H9 (cell line): ENCODE data around the gene GNA12. TPM values are rescaled to one million over a fixed set of nuclear protein-coding genes. Genes with fewer than 3 reads are reported as not detected.

ENCODE experiments used
- DNase-seq: peaks from one replicate; pipeline ENCODE4 v3.0.0-alpha.2; 2017
- H2AFZ ChIP-seq: one replicate; pipeline ENCODE4 v1.6.1; 2013; ENCODE audit warnings: mild to moderate bottlenecking, low read length, control low read depth, moderate library complexity
- H2AK5ac ChIP-seq: 2 replicates; pipeline ENCODE4 v1.6.1; 2013; ENCODE audit warnings: low read length, control low read depth, mixed read lengths; ENCODE audit not compliant: insufficient read length
- H2BK120ac ChIP-seq: one replicate; pipeline ENCODE4 v1.6.1; 2013; ENCODE audit warnings: low read depth, mild to moderate bottlenecking, low read length, control low read depth, inconsistent platforms; ENCODE audit not compliant: poor library complexity, severe bottlenecking
- H2BK12ac ChIP-seq: 2 replicates; pipeline ENCODE4 v1.6.1; 2013; ENCODE audit warnings: low read length, control low read depth, mixed read lengths, low read depth; ENCODE audit not compliant: insufficient read length
- H2BK15ac ChIP-seq: 2 replicates; pipeline ENCODE4 v1.6.1; 2013; ENCODE audit warnings: low read depth, low read length, control low read depth
- H2BK20ac ChIP-seq: one replicate; pipeline ENCODE4 v1.6.1; 2013; ENCODE audit warnings: low read depth, mild to moderate bottlenecking, low read length, control low read depth, inconsistent platforms; ENCODE audit not compliant: poor library complexity, severe bottlenecking
- H2BK5ac ChIP-seq: 2 replicates; pipeline ENCODE4 v1.6.1; 2013; ENCODE audit warnings: low read length, control low read depth, mixed read lengths; ENCODE audit not compliant: insufficient read length
- H3K14ac ChIP-seq: 2 replicates; pipeline ENCODE4 v1.6.1; 2013; ENCODE audit warnings: low read length, control low read depth; ENCODE audit not compliant: insufficient read depth
- H3K18ac ChIP-seq: 2 replicates; pipeline ENCODE4 v1.6.1; 2013; ENCODE audit warnings: low read depth, mild to moderate bottlenecking, mixed read lengths, low read length, control low read depth; ENCODE audit not compliant: insufficient read length
- H3K23ac ChIP-seq: 2 replicates; pipeline ENCODE4 v1.6.1; 2013; ENCODE audit warnings: low read length, control low read depth, mixed read lengths, low read depth; ENCODE audit not compliant: insufficient read length
- H3K23me2 ChIP-seq: 2 replicates; pipeline ENCODE4 v1.6.1; 2013; ENCODE audit warnings: low read depth, mild to moderate bottlenecking, mixed read lengths, low read length, control low read depth; ENCODE audit not compliant: insufficient read length, poor library complexity, severe bottlenecking
- H3K27ac ChIP-seq: 2 replicates; pipeline ENCODE4 v1.5.1; 2013; ENCODE audit warnings: low read length, control low read depth, mixed read lengths, low read depth; ENCODE audit not compliant: insufficient read length
- H3K27me3 ChIP-seq: 2 replicates; pipeline ENCODE4 v1.6.1; 2013; ENCODE audit warnings: low read length, control low read depth, inconsistent platforms; ENCODE audit not compliant: insufficient read depth
- H3K4ac ChIP-seq: 2 replicates; pipeline ENCODE4 v1.6.1; 2013; ENCODE audit warnings: low read depth, mild to moderate bottlenecking, control low read depth, inconsistent platforms, low read length, moderate library complexity
- H3K4me1 ChIP-seq: 2 replicates; pipeline ENCODE4 v1.6.1; 2013; ENCODE audit warnings: low read length, control low read depth, inconsistent platforms; ENCODE audit not compliant: insufficient read depth
- H3K4me2 ChIP-seq: 2 replicates; pipeline ENCODE4 v1.6.1; 2013; ENCODE audit warnings: low read length, control low read depth, mixed read lengths; ENCODE audit not compliant: insufficient read length, insufficient read depth
- H3K56ac ChIP-seq: 2 replicates; pipeline ENCODE4 v1.6.1; 2013; ENCODE audit warnings: low read depth, mild to moderate bottlenecking, mixed read lengths, low read length, control low read depth; ENCODE audit not compliant: insufficient read length
- H3K79me1 ChIP-seq: 2 replicates; pipeline ENCODE4 v1.6.1; 2013; ENCODE audit warnings: low read depth, mild to moderate bottlenecking, moderate library complexity, low read length, control low read depth, inconsistent platforms; ENCODE audit not compliant: insufficient read depth, poor library complexity, severe bottlenecking
- H3K79me2 ChIP-seq: 2 replicates; pipeline ENCODE4 v1.6.1; 2013; ENCODE audit warnings: low read length, control low read depth, inconsistent platforms; ENCODE audit not compliant: insufficient read depth
- H3K9ac ChIP-seq: 2 replicates; pipeline ENCODE4 v1.6.1; 2013; ENCODE audit warnings: low read length, control low read depth, mixed read lengths; ENCODE audit not compliant: insufficient read length; ENCODE audit errors: extremely low read depth
- H3K9me3 ChIP-seq: one replicate; pipeline ENCODE4 v1.6.1; 2013; ENCODE audit warnings: low read depth, low read length, inconsistent platforms; ENCODE audit not compliant: control insufficient read depth
- H3T11ph ChIP-seq: one replicate; pipeline ENCODE4 v1.6.1; 2013; ENCODE audit warnings: mild to moderate bottlenecking, low read length, control low read depth, inconsistent platforms
- H4K20me1 ChIP-seq: one replicate; pipeline ENCODE4 v1.6.1; 2013; ENCODE audit not compliant: control insufficient read depth, insufficient read length, insufficient read depth
- H4K5ac ChIP-seq: 2 replicates; pipeline ENCODE4 v1.6.1; 2013; ENCODE audit warnings: low read depth, mild to moderate bottlenecking, mixed read lengths, low read length, control low read depth; ENCODE audit not compliant: insufficient read length
- H4K8ac ChIP-seq: replicated peaks from 2 replicates; pipeline ENCODE4 v1.6.1; 2013; ENCODE audit warnings: low read length, control low read depth, mixed read lengths, low read depth; ENCODE audit not compliant: insufficient read length
- H4K91ac ChIP-seq: 2 replicates; pipeline ENCODE4 v1.6.1; 2013; ENCODE audit warnings: low read depth, mild to moderate bottlenecking, moderate library complexity, mixed read lengths, low read length, control low read depth; ENCODE audit not compliant: insufficient read length
- H3K27ac Mint-ChIP-seq, 3 experiments: 2 replicates in 2 of 3; 3 replicates in 1 of 3; pipeline ENCODE4 v1.8.0; 2020 to 2021; ENCODE audit warnings: mixed read lengths in 3 of 3, mild to moderate bottlenecking in 1 of 3, moderate library complexity in 1 of 3
- H3K27me3 Mint-ChIP-seq: 2 replicates; pipeline ENCODE4 v1.8.0; 2021; ENCODE audit warnings: low read depth, mild to moderate bottlenecking, moderate library complexity, mixed read lengths
- H3K36me3 Mint-ChIP-seq, 3 experiments: 2 replicates in 2 of 3; 3 replicates in 1 of 3; pipeline ENCODE4 v1.8.0; 2020 to 2021; ENCODE audit warnings: low read depth in 3 of 3, mixed read lengths in 3 of 3; ENCODE audit not compliant: insufficient read depth in 1 of 3
- H3K4me1 Mint-ChIP-seq, 2 experiments: 2 replicates each; pipeline ENCODE4 v1.8.0; 2020; ENCODE audit warnings: mixed read lengths in 2 of 2
- H3K4me3 Mint-ChIP-seq, 2 experiments: 2 replicates in 1 of 2; 3 replicates in 1 of 2; pipeline ENCODE4 v1.8.0; 2020 to 2021; ENCODE audit warnings: mild to moderate bottlenecking in 2 of 2, mixed read lengths in 2 of 2, moderate library complexity in 1 of 2
- H3K9me3 Mint-ChIP-seq, 2 experiments: 2 replicates in 1 of 2; 3 replicates in 1 of 2; pipeline ENCODE4 v1.8.0; 2020; ENCODE audit warnings: mild to moderate bottlenecking in 2 of 2, mixed read lengths in 2 of 2, moderate library complexity in 1 of 2
- WGBS: extraction: QIAGEN DNeasy Blood & Tissue Kit; methylation state at CpG from one replicate; pipeline ENCODE4 v1.1.7; 2013; ENCODE audit warnings: missing lambda C conversion rate, low lambda C conversion rate, mixed read lengths; ENCODE audit not compliant: insufficient read length; ENCODE audit errors: extremely low coverage; 5-methylcytosine and 5-hydroxymethylcytosine counted together
- total RNA-seq: library from RNA; stranded (reverse); gene quantifications from 2 replicates; pipeline ENCODE4 v1.2.1, GENCODE V29; 2021
- TF ChIP-seq, protein P1 (sequence below): fragments of 200-600 bp; sonication (generic); conservative IDR thresholded peaks from 3 replicates; pipeline ENCODE4 v1.8.0; 2021; ENCODE audit warnings: antibody characterized with exemption, mild to moderate bottlenecking

Gene GNA12
- total RNA-seq, 1 experiment from 2014 or later = 60.2 TPM

DNA sequence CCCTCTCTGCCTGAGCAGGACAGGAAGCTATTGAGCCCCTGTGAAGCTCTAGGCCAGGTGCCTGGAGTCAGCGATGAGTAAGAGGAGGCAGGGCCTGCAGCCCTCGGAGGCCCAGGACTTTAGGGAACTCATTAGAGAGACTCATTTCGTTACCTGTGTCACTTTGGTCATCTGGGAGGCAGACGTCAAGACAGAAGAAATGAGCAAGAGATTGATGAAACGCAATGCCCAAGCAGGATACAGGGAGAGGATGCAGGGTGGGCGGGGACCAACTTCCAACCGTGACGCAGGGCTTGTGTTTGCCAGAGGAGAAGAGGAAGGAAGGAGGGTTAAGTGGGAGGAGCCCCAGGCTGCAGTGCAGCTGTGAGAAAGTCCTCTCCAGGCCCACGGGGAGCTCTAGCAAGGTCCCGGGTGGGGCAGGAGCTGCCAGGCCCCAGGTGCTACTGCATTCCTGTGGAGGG lies 26.4 kb upstream of the GNA12 start:
- peak; percentile 85 for DNase-seq
- Histone ChIP-seq H3K79me1 (no peaks in the 10 kb centered on the region), H3K4me1 (peaks cover 4% of the 10 kb centered on the region; the same call in 1 of the 2 replicates), H3K23me2 (no peaks in the 10 kb centered on the region), H3K18ac (no peak overlapping the region), H3K4ac (no peak overlapping the region), H3K9ac (no peak overlapping the region), H4K91ac (no peak overlapping the region), H3K23ac (no peak overlapping the region), H2BK12ac (no peak overlapping the region), H2AFZ (no peak overlapping the region), H2BK15ac (no peak overlapping the region), H3K79me2 (no peaks in the 10 kb centered on the region), H4K20me1 (no peaks in the 10 kb centered on the region), H3K56ac (no peak overlapping the region), H2BK20ac (no peak overlapping the region), H2AK5ac (no peak overlapping the region), H2BK120ac (no peak overlapping the region), H2BK5ac (no peak overlapping the region), H3K9me3 (no peaks in the 10 kb centered on the region), H3K27me3 (no peaks in the 10 kb centered on the region), H4K8ac (no peak overlapping the region), H3K4me2 (no peak overlapping the region), H4K5ac (no peak overlapping the region), H3K27ac (no peak overlapping the region), H3K14ac (no peak overlapping the region), H3T11ph (no peak overlapping the region)
- H3K27me3 Mint-ChIP-seq = no peaks in the 10 kb centered on the region
- peaks cover 20 to 39% of the 10 kb centered on the region in 2 experiments for H3K4me1 Mint-ChIP-seq
- H3K27ac Mint-ChIP-seq = peak overlapping the region in 2 of 3 experiments; percentile 5 to 24; a peak in 3 of 7 replicates
- WGBS = no CpG with 5 or more reads among the region's 10 CpGs
- H3K9me3 Mint-ChIP-seq = no peaks in the 10 kb centered on the region; a peak in 1 of 5 replicates
- H3K4me3 Mint-ChIP-seq = no peak overlapping the region
- H3K36me3 Mint-ChIP-seq = no peaks in the 10 kb centered on the region
- TF ChIP-seq, protein P1, sequence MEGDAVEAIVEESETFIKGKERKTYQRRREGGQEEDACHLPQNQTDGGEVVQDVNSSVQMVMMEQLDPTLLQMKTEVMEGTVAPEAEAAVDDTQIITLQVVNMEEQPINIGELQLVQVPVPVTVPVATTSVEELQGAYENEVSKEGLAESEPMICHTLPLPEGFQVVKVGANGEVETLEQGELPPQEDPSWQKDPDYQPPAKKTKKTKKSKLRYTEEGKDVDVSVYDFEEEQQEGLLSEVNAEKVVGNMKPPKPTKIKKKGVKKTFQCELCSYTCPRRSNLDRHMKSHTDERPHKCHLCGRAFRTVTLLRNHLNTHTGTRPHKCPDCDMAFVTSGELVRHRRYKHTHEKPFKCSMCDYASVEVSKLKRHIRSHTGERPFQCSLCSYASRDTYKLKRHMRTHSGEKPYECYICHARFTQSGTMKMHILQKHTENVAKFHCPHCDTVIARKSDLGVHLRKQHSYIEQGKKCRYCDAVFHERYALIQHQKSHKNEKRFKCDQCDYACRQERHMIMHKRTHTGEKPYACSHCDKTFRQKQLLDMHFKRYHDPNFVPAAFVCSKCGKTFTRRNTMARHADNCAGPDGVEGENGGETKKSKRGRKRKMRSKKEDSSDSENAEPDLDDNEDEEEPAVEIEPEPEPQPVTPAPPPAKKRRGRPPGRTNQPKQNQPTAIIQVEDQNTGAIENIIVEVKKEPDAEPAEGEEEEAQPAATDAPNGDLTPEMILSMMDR = no peak
